ENCODE measurements around the gene LRRC27.
"Not testable (repeated sequence)": the region's sequence is repeated elsewhere in the genome, so short reads cannot be mapped to it uniquely, and the experiment has no call there.

Gene LRRC27

DNA sequence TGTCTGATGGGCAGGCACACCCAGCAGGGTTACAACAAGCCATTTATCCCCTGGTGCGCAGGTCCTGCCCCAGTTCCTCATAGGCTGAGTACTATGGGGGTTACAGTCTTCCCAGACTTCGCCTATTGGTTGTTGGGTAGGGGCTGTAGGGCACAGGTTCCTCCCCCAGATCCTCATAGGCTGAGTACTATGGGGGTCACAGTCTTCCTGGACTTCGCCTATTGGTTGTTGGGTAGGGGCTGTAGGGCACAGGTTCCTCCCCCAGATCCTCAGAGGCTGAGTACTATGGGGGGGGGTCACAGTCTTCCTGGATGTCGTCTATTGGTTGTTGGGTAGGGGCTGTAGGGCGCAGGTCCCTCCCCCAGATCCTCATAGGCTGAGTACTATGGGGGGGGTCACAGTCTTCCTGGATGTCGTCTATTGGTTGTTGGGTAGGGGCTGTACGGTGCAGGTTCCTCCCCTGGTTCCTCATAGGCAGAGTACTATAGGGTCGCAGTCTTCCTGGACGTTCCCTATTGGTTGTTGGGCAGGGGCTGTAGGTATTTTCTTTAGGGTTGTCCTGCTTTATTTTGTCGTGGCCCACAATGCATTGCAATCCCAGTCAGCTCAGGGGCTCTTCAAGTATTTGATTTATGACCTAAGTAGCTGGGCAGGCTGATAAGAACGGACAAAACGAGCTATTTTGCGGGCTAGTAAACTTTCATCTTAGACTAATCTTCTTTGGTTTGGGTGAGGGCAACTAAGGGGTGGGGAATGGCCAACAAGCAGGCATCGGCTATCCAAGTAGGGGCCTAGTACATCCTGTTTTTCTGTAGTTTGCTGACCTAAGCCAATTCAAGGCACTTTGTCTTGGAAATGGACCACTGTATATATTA, 3.4 kb downstream of the LRRC27 start:
- H3K27ac ChIP-seq: no peak overlapping the region
- no peak for DNase-seq (ENCODE audit: low read depth, low spot score)

DNA sequence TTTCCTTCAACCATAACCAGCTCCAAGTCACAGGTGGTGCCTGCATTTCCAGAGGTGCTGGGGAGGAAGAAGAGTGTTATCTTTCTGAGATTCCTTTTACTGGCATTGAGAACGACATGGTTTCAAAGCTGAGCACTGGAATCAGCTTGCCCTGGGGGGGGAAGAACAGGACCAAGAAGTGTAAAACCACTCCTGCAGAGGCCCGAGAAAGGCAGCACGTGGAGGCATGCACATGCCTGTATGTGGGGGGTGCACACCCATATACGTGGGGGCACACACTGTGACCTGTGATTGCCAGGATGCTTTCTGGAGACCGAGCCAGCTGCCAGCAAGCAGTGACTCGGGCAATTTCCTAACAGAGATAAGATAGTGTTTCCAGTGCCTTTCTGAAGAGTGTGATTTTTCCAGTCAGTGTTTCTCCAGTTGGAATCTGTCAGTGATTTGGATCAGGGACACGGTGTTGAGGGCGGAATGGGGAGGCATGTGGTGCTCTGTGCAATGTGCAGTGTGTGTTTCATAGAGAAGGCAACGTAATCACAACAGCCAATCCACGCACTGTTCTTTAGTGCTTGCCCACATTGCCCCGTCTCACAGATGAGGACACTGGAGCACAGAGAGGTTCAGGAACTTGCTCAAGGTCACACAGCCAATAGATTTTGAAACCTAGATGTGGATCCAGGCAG, 4.2 kb downstream of the LRRC27 start:
- H3K27ac ChIP-seq: no peak overlapping the region
- DNase-seq (ENCODE audit: low read depth, low spot score): no peak

DNA sequence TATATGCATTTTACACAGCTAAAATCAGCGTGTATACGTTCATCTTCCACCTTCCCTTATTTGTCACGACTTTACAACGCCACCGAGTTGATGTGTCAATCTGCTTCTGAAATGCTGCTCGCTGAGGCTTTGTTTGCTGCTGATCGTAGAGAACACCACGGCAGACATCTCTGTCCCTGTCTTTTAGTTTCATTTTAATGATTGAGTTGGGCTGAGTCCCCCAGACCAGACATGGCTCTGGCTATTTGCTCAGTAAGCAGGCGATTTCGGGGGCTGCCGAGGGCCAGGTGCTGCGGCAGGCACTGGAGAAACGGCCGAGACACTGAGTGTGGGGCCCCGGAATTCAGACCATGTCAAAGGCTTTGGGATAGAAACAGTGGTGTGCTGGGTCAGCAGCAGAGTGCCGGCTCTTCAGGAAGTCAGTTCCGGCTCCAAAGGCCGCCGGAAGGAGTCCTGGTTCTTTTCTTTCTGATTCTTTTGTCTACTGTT, 5.0 kb downstream of the LRRC27 start:
- H3K27ac ChIP-seq: no peak overlapping the region
- DNase-seq (ENCODE audit: low read depth, low spot score): no peak

DNA sequence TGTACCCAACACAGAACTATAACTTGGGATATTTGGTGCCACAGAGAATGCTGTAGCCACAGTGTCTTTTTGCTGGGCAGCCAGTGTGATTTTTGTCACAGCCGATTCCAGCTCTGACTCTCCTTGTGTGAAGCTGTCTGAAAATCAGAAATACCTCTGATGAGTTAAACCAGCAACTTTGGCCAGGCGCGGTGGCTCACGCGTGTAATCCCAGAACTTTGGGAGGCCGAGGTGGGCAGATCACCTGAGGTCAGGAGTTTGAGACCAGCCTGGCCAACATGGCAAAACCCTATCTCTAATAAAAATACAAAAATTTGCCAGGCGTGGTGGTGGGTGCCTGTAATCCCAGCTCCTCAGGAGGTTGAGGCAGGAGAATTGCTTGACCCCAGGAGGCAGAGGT, 5.9 kb downstream of the LRRC27 start:
- DNase-seq (ENCODE audit: low read depth, low spot score); H3K27ac ChIP-seq: not testable (repeated sequence)

DNA sequence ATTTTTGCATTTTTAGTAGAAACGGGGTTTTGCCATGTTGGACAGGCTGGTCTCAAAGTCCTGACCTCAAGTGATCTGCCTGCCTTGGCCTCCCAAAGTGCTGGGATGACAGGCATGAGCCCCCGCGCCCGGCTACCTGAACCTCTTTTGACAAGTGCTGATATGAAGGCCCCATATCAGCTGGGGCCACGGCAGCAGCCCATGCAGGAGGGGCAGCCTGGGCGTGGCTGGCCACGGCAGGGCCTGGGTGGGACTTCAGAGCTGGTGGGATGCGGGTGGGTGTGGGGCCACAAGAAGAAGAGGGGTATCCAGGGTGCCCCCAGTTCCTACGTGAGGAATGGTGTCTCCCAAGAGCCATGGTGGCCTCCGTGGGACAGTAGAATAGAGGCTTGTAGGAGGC, 6.9 kb downstream of the LRRC27 start:
- DNase-seq (ENCODE audit: low read depth, low spot score): no peak
- no peak overlapping the region for H3K27ac ChIP-seq

DNA sequence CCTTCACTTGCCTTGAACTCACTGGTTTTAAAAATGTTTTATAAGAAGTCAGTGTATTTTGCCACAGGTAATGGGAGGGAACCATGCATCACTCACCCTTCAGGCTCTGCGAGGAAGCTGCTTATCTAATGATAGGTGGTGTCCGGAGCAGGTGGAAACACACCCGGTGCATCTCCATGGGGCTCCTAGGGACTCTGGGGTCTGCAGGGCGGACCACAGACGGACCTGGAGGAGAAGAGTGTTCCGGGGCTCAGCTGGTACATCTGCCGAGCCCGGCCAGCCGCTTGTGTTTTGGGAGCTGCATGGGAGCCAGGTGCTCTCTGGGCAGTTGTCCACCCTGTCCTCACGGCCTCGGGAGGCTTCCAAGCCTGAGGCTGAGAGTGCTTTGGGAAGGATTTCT, 7.3 kb downstream of the LRRC27 start:
- no peak overlapping the region for H3K27ac ChIP-seq
- DNase-seq (ENCODE audit: low read depth, low spot score): no peak

DNA sequence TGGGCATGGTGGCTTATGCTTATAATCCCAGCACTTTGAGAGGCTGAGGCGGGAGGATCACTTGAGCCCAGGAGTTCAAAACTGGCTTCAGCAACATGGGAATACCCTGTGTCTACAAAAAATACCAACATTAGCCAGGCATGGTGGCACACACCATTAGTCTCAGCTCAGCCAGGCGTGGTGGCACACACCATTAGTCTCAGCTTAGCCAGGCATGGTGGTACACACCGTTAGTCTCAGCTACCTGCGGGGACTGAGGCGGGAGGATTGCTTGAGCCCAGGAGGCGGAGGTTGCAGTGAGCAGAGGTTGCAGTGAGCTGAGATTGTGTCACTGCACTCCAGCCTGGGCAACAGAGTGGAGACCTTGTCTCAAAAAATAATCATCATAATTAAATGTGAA, 9.0 kb downstream of the LRRC27 start:
- no peak for DNase-seq (ENCODE audit: low read depth, low spot score)
- H3K27ac ChIP-seq: no peak overlapping the region

DNA sequence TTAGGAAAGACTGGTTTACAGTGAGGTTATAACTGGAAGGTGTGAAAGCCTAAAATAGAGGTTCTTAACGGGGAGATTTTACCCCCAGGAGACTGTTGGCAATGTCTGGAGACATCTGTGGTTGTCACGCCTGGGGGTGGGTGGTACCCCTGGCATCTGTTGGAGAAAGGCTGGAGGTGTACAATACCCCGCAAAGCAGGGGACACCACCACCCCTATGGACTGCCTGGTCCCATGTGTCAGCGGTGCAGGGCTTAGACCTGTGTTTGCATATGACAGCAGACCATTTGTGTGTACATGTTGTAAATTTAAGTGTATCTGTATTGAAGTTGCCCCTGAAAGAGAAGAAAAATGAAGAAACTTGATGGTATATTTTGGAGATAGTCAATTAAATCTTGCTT, 9.8 kb downstream of the LRRC27 start:
- no peak overlapping the region for H3K27ac ChIP-seq
- no peak for DNase-seq (ENCODE audit: low read depth, low spot score)

DNA sequence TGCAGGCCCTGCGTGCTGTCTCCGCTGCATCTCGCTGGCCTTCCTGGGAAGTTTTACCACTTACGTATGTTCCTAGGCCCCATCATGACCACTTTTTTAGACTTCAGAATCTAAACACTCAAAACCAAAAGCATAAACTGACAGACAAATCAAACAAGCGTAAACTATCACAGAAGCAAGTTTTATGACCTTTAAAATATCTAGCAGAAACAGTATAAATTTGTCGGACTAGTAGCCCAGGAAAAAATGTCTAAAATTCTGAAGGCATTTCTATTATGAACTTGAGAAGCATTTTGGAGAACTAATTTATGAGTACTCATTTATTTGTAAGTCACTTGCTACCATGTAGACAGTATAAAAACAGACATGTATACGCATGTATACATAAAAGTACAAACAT, 10.6 kb downstream of the LRRC27 start:
- no peak overlapping the region for H3K27ac ChIP-seq
- no peak for DNase-seq (ENCODE audit: low read depth, low spot score)

DNA sequence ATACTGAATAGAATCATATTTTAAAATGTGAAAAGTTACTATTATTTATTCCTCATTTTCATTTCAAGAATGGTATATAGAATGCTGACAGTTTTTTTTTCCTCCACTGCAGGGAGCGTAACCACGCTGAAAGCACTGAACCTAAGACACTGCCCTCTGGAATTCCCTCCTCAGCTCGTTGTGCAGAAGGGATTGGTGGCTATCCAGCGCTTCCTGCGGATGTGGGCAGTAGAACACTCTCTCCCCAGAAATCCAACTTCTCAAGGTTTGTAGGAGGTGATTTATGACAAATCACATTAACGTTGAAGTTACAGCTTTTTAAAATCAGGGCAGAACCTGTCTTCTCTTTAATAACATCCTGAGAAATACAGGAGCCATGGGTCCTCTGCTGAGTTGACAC, 12.4 kb downstream of the LRRC27 start:
- no peak overlapping the region for H3K27ac ChIP-seq
- DNase-seq (ENCODE audit: low read depth, low spot score): no peak

DNA sequence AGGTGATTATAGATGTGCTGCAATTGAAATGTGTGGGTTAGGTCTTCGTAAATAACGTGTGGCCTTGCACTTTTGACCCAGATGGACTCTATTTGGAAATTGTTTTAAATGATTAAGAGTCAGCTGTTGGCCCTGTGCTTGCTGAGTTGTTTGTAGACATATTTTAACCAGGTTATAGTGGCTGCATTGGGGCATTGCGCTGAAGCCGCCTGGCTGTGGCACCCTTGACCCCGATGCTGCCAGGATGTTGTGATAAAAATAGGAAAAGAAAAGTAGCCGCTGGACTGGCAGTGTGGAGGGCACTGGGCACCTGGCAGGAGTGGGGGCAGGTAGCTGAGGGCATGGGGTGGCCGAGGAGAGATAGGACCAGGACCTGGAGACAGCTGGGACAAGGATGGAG, 13.4 kb downstream of the LRRC27 start:
- DNase-seq (ENCODE audit: low read depth, low spot score): no peak
- H3K27ac ChIP-seq: no peak overlapping the region

DNA sequence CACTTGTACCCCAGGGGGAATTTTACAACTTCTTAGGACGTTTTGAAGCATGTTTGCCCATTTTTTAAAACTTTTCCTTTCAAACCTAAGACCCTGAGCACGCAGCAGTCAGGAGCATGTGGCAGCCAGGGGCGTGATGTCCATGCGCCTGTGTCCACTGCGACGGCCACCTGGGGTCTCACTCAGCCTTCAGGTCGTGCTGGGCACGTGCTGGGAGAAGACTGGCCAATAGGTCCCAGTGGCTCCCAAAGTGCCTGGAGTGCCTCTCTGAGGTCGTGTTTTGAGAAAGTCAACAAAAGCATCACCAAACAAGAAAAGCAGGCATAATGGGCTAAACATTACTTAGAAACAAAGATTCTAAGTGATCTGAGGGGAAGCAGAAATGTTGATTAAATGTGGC, 14.8 kb downstream of the LRRC27 start:
- no peak overlapping the region for H3K27ac ChIP-seq
- no peak for DNase-seq (ENCODE audit: low read depth, low spot score)

DNA sequence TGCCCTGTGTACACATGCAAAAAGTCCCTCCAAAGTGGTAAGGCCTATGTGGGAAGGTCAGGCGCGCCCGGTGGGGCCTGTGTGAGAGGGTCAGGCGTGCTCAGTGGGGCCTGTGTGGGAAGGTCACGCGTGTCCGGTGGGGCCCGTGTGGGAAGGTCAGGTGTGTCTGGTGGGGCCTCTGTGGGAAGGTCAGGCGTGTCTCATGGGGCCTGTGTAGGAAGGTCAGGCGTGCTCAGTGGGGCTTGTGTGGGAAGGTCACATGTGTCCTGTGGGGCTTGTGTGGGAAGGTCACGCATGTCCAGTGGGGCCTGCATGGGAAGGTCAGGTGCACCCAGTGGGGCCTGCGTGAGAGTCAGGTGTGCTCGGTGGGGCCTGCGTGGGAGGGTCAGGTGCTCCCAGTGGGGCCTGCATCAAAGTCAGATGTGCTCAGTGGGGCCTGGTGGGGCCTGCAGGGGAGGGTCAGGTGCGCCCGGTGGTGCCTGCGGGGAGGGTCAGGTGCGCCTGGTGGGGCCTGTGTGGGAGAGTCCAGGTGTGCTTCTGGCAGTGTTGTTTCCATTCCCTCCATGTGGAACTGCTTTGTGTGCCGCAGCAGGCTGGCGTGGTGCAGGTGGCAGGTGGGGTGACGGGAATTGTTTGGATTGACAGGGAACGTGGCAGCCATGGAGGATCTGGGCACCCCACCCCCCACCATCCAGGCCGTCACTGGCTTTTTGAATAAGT, 15.4 kb downstream of the LRRC27 start:
- H3K27ac ChIP-seq: no peak overlapping the region
- DNase-seq (ENCODE audit: low read depth, low spot score): no peak

DNA sequence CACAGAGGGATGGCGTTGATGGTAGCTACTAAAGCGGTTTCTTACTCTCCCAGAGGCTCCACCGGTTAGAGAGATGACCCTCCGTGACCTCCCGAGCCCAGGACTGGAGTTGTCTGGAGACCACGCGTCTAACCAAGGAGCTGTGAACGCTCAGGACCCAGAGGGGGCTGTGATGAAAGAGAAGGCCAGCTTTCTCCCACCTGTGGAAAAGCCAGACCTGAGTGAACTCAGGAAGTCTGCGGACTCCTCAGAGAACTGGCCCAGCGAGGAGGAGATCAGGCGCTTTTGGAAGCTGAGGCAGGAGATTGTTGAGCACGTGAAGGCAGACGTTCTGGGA, 15.9 kb downstream of the LRRC27 start:
- H3K27ac ChIP-seq: no peak overlapping the region
- no peak for DNase-seq (ENCODE audit: low read depth, low spot score)

DNA sequence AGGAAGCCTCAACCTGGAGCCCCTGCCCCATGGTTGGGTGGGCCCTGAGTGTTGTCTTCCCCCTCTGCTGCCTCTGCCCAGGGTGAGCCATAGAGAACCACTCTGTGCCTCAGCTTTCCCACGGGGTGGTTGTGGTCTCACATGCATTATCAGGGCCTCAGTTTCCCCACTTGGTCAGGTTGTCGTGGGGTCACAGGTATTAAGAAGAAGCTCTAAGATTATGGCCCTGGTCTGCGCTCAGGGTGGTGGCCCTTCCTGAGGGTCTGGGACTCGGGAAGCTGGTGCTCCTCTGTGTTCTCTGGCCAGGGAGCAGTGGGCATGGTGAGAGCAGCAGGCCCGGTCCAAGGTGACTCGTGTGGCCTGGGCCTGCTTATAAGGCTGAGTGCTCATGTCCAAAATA, 17.8 kb downstream of the LRRC27 start:
- DNase-seq (ENCODE audit: low read depth, low spot score): no peak
- H3K27ac ChIP-seq: no peak overlapping the region

DNA sequence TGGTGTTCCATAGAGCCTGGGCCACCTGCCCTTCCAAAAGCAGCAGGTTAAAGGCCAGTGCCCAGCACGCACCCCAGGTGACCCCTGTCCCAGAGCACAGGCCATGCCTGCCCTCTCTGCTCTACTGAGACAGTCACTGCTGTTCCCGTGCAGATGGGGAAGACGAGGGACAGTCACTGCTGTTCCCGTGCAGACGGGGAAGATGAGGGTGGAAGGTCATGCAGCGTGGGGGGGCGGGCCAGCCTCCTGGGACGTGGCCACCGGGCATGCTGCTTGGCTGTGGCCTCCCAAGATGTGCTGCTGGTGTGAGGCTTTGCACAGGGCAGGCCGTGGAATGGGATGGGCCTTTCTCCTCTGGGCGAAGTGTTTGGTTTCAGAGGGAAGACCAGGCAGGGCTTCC, 18.4 kb downstream of the LRRC27 start:
- H3K27ac ChIP-seq: no peak overlapping the region
- no peak for DNase-seq (ENCODE audit: low read depth, low spot score)

DNA sequence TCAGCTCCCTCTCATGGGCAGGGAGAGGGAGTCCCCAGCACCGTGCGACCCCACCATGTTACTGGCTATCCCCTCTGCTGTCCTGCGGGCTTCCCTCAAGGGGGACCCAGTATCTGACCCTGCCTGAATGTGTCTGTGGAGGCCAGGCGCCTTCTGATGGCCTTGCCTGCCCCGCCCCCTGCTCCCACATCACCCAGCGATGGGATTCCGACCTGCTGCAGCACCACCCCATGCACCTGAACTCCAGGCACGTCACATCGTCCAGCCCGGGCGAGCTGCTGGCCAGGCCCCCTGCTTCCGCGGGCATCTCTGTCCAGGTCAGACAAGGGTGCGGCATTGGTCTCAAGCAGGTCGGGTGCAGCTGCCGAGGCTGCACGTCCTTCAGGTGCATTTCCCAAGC, 19.0 kb downstream of the LRRC27 start:
- no peak overlapping the region for H3K27ac ChIP-seq
- DNase-seq (ENCODE audit: low read depth, low spot score): no peak

DNA sequence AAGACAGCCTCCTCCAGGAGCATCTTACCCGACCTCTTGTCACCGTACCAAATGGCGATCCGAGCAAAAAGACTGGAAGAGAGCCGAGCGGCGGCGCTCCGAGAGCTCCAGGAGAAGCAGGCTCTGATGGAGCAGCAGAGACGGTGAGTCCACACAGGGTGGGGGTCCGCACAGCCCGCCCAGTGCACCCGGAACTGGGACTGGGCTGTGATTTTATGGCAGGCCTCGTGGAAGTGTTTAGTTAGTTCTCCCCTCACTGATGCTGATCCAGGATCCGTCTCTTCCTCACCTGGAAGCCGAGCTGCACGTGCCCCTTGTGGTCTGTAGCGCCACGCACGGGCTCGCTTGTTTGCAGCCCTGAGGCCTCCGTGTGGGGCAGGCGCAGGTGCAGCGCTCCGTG, 19.6 kb downstream of the LRRC27 start:
- no peak for DNase-seq (ENCODE audit: low read depth, low spot score)
- no peak overlapping the region for H3K27ac ChIP-seq

DNA sequence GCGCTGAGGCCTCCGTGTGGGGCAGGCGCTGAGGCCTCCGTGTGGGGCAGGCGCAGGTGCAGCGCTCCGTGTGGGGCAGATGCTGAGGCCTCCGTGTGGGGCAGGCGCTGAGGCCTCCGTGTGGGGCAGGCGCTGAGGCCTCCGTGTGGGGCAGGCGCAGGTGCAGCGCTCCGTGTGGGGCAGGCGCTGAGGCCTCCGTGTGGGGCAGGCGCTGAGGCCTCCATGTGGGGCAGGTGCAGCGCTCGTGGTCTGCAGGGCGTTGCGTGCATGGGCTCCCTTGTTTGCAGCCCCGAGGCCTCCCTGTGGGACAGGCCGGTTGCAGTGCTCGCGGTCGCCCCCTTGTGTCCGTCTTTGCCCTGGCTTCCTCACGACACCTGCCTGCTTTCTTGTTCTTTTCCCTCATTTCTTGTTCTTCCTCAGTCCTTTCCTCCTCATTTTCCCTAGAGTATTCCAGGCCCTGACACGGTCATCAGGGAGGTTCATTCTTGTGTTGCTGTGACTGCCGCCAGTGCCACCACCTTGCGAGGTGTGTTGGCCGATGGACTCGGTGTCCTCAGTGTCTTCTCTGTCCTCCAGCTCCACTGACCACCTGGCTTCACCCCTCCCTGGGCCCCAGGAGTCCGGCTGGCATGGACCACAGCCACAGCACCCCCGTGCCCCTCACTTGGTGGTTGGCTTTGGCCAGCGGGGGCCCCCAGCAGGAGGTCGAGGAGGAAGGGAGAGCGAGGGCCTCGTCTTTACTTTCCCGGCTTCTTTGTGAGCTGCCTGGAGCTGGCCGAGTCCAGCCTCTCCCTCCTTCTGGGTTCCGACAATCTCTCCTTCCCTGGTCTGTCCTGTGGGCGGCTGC, 20.7 kb downstream of the LRRC27 start:
- DNase-seq (ENCODE audit: low read depth, low spot score); H3K27ac ChIP-seq: not testable (repeated sequence)

All from epithelial cell of prostate (primary cell).